HG03571 (cell line): ENCODE results near the gene CEP43.

Experiments used
- ATAC-seq: cut with Tn5 transposase; IDR thresholded peaks from one replicate; pipeline ENCODE4 v1.9.1; 2021; ENCODE audit not compliant: unreplicated experiment

Gene CEP43

GRCh38 chr6:167007985-167008384 lies 8.8 kb downstream of the CEP43 start:
- no peak for ATAC-seq

GRCh38 chr6:167013067-167013466 lies 13.9 kb downstream of the CEP43 start:
- no peak for ATAC-seq

- no peak for ATAC-seq
These were observed 14.7 kb downstream of the CEP43 start for GRCh38 chr6:167013946-167014345.

GRCh38 chr6:167015302-167015701 lies 16.1 kb downstream of the CEP43 start:
- no peak for ATAC-seq

GRCh38 chr6:167020206-167020605 lies 21.0 kb downstream of the CEP43 start:
- peak; percentile 86 for ATAC-seq

GRCh38 chr6:167027308-167027707 lies 28.1 kb downstream of the CEP43 start:
- no peak for ATAC-seq

- no peak for ATAC-seq
These were observed 28.6 kb downstream of the CEP43 start for GRCh38 chr6:167027772-167028171.

GRCh38 chr6:167030222-167031072 lies 31.2 kb downstream of the CEP43 start:
- no peak for ATAC-seq

GRCh38 chr6:167031082-167031709 lies 32.0 kb downstream of the CEP43 start:
- no peak for ATAC-seq

- no peak for ATAC-seq
These were observed 34.9 kb downstream of the CEP43 start for GRCh38 chr6:167034056-167034455.

- no peak for ATAC-seq
These were observed 38.6 kb downstream of the CEP43 start for GRCh38 chr6:167037762-167038161.

- ATAC-seq: no peak
These were observed 45.5 kb downstream of the CEP43 start for GRCh38 chr6:167044696-167045095.

GRCh38 chr6:167045828-167046580 lies 46.8 kb downstream of the CEP43 start:
- no peak for ATAC-seq

- ATAC-seq: peak; percentile 23
These were observed 47.8 kb downstream of the CEP43 start for GRCh38 chr6:167046861-167047495.

- peak; percentile 86 for ATAC-seq
These were observed 48.4 kb downstream of the CEP43 start for GRCh38 chr6:167047554-167047953.
